Osteocyte (in vitro differentiated cells): ENCODE data around the gene LRPPRC. TPM values are rescaled to one million over a fixed set of nuclear protein-coding genes. Genes with fewer than 3 reads are reported as not detected.

Source experiments
- DNase-seq: peaks from one replicate; pipeline ENCODE4 v3.0.0; 2021; ENCODE audit warnings: mixed read lengths; ENCODE audit not compliant: unreplicated experiment; ENCODE audit errors: extremely low spot score
- H3K27ac Mint-ChIP-seq: one replicate; pipeline ENCODE4 v1.8.0; 2021; ENCODE audit warnings: mild to moderate bottlenecking, mixed read lengths; ENCODE audit not compliant: unreplicated experiment
- H3K27me3 Mint-ChIP-seq: one replicate; pipeline ENCODE4 v1.8.0; 2021; ENCODE audit warnings: mixed read lengths; ENCODE audit not compliant: unreplicated experiment
- H3K36me3 Mint-ChIP-seq: one replicate; pipeline ENCODE4 v1.8.0; 2021; ENCODE audit warnings: mixed read lengths; ENCODE audit not compliant: unreplicated experiment
- H3K4me1 Mint-ChIP-seq: one replicate; pipeline ENCODE4 v1.8.0; 2021; ENCODE audit warnings: mixed read lengths; ENCODE audit not compliant: unreplicated experiment
- H3K4me3 Mint-ChIP-seq: one replicate; pipeline ENCODE4 v1.8.0; 2021; ENCODE audit warnings: mild to moderate bottlenecking, moderate library complexity, mixed read lengths; ENCODE audit not compliant: unreplicated experiment
- H3K9me3 Mint-ChIP-seq: one replicate; pipeline ENCODE4 v1.8.0; 2021; ENCODE audit warnings: mixed read lengths; ENCODE audit not compliant: unreplicated experiment
- total RNA-seq: library from RNA; stranded (reverse); gene quantifications from 2 replicates; pipeline ENCODE4 v1.2.1, GENCODE V29; 2021
- TF ChIP-seq, protein P1 (sequence below): fragments of 200-600 bp; sonication (generic); IDR thresholded peaks from 2 replicates; pipeline ENCODE4 v1.5.0; 2021; ENCODE audit warnings: antibody characterized with exemption, mild to moderate bottlenecking, moderate library complexity

The LRPPRC gene
- total RNA-seq, 1 donor from 2014 or later: 73.8 TPM

GRCh38 chr2:43950383-43951008 lies 45.3 kb downstream of the LRPPRC start:
- DNase-seq: no peak
- TF ChIP-seq, protein P1, sequence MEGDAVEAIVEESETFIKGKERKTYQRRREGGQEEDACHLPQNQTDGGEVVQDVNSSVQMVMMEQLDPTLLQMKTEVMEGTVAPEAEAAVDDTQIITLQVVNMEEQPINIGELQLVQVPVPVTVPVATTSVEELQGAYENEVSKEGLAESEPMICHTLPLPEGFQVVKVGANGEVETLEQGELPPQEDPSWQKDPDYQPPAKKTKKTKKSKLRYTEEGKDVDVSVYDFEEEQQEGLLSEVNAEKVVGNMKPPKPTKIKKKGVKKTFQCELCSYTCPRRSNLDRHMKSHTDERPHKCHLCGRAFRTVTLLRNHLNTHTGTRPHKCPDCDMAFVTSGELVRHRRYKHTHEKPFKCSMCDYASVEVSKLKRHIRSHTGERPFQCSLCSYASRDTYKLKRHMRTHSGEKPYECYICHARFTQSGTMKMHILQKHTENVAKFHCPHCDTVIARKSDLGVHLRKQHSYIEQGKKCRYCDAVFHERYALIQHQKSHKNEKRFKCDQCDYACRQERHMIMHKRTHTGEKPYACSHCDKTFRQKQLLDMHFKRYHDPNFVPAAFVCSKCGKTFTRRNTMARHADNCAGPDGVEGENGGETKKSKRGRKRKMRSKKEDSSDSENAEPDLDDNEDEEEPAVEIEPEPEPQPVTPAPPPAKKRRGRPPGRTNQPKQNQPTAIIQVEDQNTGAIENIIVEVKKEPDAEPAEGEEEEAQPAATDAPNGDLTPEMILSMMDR: peak; percentile 59
- Mint-ChIP-seq H3K36me3 (peaks cover 40% of the 10 kb centered on the region), H3K4me1 (peaks cover 25% of the 10 kb centered on the region), H3K27me3 (no peaks in the 10 kb centered on the region), H3K4me3 (no peak overlapping the region), H3K27ac (peak overlapping the region; percentile 9), H3K9me3 (no peaks in the 10 kb centered on the region)

GRCh38 chr2:43948370-43948769 lies 47.4 kb downstream of the LRPPRC start:
- H3K36me3 Mint-ChIP-seq: peaks cover 38% of the 10 kb centered on the region
- TF ChIP-seq, protein P1: no peak
- no peak overlapping the region for H3K4me3 Mint-ChIP-seq
- H3K27me3 Mint-ChIP-seq: no peaks in the 10 kb centered on the region
- peaks cover 25% of the 10 kb centered on the region for H3K4me1 Mint-ChIP-seq
- no peak for DNase-seq
- peak overlapping the region; percentile 65 for H3K27ac Mint-ChIP-seq
- H3K9me3 Mint-ChIP-seq: no peaks in the 10 kb centered on the region

- Mint-ChIP-seq H3K4me1 (peaks cover 25% of the 10 kb centered on the region), H3K4me3 (no peak overlapping the region), H3K27me3 (no peaks in the 10 kb centered on the region), H3K9me3 (no peaks in the 10 kb centered on the region), H3K36me3 (peaks cover 43% of the 10 kb centered on the region), H3K27ac (no peak overlapping the region)
- TF ChIP-seq, protein P1: no peak
- DNase-seq: no peak
These were observed 49.1 kb downstream of the LRPPRC start for GRCh38 chr2:43946685-43947084.

DNA sequence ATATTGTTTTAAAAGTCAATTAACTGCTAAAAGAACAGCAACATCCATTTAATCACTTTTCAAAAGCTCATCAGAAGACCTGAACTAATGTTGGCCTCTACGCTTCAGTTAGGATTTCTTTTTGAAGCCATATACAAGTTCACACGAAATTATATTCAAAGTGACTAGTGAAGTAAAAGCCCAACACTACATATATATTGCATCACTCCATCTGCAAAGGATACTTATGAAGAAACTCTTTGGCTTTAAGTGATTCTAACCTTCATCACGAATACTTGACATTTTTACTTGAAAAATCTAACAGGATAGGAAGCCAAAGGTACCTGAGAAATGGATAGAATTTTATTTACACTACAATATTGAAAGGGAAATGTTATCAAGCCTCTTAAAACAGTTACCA lies 50.4 kb downstream of the LRPPRC start:
- Mint-ChIP-seq H3K27ac (no peak overlapping the region), H3K4me1 (peaks cover 25% of the 10 kb centered on the region), H3K9me3 (no peaks in the 10 kb centered on the region), H3K4me3 (no peak overlapping the region), H3K36me3 (peaks cover 39% of the 10 kb centered on the region), H3K27me3 (no peaks in the 10 kb centered on the region)
- TF ChIP-seq, protein P1: no peak
- no peak for DNase-seq

DNA sequence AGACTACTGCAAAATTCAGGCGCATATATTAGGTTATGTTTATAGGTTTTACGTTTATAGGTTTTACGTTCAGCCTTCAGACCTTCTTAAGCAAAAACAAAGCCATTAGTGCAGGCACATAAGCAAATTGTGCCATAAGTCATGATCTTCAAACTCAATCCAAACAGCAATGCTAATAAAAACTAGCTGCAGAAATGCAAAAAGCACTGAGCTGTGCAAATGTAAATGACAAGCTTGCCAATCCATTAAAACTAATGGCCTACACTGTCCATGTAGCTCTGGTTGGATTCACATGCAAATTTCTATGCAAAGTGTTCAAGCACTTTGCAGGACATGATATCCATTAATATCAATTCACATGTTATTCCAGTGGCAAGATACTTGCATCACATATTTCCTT lies 50.9 kb downstream of the LRPPRC start:
- no peaks in the 10 kb centered on the region for H3K9me3 Mint-ChIP-seq
- TF ChIP-seq, protein P1: no peak
- peaks cover 21% of the 10 kb centered on the region for H3K4me1 Mint-ChIP-seq
- no peak overlapping the region for H3K4me3 Mint-ChIP-seq
- H3K27me3 Mint-ChIP-seq: no peaks in the 10 kb centered on the region
- no peak for DNase-seq
- H3K27ac Mint-ChIP-seq: no peak overlapping the region
- peaks cover 39% of the 10 kb centered on the region for H3K36me3 Mint-ChIP-seq
